ENCODE results near the gene RBM19. TPM values are rescaled to one million over a fixed set of nuclear protein-coding genes. Genes with fewer than 3 reads are reported as not detected.
"Not testable (repeated sequence)": the region's sequence is repeated elsewhere in the genome, so short reads cannot be mapped to it uniquely, and the experiment has no call there.

Gene RBM19, protein sequence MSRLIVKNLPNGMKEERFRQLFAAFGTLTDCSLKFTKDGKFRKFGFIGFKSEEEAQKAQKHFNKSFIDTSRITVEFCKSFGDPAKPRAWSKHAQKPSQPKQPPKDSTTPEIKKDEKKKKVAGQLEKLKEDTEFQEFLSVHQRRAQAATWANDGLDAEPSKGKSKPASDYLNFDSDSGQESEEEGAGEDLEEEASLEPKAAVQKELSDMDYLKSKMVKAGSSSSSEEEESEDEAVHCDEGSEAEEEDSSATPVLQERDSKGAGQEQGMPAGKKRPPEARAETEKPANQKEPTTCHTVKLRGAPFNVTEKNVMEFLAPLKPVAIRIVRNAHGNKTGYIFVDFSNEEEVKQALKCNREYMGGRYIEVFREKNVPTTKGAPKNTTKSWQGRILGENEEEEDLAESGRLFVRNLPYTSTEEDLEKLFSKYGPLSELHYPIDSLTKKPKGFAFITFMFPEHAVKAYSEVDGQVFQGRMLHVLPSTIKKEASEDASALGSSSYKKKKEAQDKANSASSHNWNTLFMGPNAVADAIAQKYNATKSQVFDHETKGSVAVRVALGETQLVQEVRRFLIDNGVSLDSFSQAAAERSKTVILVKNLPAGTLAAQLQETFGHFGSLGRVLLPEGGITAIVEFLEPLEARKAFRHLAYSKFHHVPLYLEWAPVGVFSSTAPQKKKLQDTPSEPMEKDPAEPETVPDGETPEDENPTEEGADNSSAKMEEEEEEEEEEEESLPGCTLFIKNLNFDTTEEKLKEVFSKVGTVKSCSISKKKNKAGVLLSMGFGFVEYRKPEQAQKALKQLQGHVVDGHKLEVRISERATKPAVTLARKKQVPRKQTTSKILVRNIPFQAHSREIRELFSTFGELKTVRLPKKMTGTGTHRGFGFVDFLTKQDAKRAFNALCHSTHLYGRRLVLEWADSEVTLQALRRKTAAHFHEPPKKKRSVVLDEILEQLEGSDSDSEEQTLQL
- 7.9 and 13.1 TPM in 2 replicates for total RNA-seq (2014; rRNA removed; shearing (Covaris generic))

DNA sequence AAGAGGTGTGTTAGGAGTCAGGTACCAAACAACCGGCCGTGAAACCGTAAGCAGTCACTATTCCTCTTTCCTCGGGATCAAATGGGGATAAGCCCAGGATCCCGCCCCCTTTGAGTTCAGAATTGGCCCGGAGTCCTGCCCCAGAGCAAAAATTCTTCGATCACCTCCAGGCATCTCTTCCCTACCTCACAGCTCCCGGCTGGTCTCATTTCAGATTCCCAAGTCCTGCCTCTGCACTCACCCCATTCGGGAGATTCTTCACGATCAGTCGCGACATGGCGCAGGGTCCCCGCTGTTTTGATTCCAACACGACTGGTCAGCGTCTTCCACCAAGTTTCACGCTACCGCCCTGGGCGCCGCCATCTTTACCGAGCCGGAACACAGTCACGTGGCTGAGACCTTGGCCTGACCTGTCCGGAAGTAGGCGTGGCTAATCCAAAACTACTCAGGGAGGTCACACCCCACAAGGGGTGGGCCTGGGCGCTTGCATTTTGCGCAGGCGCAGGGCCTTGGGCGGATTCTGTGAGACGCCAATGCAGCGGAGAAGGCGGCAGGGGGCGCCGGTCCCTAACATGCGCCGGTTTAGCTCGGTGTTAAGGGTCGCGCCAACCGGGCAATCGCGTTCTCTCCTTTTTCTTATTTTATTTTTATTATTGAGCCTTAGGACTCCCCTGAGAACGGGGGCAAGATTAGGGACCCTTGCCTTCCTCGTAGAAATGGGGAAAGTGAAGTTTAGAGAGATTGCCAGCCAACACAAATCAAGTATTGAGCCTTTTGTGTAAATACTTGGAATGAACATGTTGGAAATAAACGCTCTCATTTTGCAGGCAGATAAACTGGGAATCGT, at the start of gene RBM19:
Gene RBM19 (minus strand): TSS at position 375 of the 847 bp plus-strand sequence. CDS start 98 bp downstream, at position 277.
- peak; percentile 96 for DNase-seq (ENCODE audit: low read depth)

DNA sequence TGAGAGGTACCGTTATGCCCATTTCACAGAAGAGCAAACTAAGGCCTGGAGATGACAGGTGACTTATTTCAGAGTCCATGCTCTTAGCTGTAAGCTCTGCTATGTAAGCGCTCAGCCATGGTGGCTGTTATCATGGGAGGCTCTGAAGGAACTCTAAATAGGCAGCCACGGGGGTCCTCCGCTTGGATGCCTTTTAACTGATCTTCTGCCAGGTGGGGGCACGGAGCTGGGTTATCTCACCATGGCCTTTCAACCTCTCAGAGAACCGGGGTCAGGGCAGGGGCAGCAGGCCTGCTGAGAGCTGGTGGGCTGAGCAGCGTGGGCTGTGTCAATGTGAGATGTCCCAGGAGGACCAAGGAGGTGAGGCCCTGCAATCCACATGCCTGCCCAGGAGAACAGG, 49.7 kb upstream of the RBM19 start:
- no peak for DNase-seq (ENCODE audit: low read depth)

DNA sequence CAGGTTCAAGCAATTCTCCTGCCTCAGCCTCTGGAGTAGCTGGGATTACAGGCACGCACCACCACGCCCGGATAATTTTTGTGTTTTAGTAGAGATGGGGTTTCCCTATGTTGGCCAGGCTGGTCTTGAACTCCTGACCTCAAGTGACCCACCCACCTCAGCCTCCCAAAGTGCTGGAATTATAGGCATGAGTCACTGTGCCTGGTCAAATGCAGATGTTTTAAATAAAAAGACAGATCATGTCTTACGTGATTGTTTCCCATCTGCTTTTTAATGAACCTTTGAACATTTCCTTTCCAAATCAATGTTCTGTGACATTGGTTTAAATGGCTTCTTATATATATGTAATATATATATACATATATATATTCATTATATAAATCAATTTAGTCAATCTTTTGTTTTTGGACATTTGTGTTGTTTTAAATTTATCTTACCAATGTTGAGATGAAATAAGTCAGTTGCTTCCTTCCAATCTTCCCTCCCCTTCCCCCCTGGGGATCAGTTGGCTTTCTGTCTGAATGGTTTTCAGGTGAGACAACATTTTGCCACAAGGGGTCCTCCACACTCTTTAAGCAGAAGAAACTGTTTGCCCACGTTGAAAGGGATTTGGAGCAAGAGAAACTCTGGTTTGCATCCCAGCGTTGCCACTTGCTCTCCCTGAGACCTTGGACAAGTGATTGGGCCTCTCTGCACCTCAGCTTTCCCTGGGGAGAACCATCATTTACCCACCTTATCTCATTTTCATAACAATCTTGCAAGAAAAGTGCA, 47.6 kb upstream of the RBM19 start:
- DNase-seq (ENCODE audit: low read depth) = peak; percentile 23

DNA sequence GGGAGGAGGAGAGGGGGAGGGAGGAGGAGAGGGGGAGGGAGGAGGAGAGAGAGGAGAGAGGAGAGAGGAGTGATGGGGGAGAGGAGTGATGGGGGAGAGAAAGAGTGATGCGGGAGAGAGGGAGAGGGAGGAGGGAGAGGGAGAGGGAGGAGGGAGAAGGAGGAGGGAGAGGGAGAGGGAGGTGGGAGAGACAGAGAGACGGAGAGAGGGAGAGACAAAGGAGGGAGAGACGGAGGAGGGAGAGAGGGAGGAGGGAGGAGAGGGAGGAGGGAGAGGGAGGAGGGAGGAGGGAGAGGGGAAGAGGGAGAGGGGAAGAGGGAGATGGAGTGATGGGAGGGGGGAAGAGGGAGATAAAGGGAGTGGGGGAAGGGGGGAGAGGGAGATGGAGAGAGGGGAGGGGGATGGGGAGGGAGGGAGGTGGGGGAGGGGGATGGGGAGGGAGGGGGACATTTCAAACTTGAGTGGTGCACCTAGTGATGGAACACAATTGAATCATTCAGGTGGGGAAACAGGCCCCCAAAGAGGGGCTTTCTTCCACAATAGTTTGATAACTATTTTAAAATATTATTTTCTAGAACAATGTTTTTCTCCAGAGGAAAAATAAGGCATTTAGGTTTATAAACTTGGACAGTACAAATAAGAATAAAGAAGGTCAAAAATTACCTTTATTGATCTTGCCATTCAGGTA, 46.8 kb upstream of the RBM19 start:
- DNase-seq (ENCODE audit: low read depth) = no peak

DNA sequence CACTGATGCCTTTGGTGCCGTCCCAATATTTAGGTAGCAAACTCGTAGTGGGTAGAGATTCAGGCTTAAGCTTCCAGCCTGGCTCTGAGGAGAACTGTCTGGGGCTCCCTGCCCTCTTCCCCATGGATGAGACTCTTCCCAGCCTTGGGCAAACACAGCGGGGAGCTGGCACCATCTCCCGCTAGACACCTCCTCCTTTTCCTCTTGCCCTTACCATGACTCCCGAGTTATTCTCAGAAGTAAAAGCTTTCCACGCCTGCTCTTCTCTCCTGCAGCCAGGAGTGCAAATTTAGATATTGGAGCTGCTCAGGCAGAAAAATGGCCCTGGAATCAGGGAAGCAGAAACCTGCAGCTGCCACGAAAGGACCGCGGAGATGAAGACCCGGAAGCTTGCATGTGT, 45.6 kb upstream of the RBM19 start:
- DNase-seq (ENCODE audit: low read depth) = no peak

DNA sequence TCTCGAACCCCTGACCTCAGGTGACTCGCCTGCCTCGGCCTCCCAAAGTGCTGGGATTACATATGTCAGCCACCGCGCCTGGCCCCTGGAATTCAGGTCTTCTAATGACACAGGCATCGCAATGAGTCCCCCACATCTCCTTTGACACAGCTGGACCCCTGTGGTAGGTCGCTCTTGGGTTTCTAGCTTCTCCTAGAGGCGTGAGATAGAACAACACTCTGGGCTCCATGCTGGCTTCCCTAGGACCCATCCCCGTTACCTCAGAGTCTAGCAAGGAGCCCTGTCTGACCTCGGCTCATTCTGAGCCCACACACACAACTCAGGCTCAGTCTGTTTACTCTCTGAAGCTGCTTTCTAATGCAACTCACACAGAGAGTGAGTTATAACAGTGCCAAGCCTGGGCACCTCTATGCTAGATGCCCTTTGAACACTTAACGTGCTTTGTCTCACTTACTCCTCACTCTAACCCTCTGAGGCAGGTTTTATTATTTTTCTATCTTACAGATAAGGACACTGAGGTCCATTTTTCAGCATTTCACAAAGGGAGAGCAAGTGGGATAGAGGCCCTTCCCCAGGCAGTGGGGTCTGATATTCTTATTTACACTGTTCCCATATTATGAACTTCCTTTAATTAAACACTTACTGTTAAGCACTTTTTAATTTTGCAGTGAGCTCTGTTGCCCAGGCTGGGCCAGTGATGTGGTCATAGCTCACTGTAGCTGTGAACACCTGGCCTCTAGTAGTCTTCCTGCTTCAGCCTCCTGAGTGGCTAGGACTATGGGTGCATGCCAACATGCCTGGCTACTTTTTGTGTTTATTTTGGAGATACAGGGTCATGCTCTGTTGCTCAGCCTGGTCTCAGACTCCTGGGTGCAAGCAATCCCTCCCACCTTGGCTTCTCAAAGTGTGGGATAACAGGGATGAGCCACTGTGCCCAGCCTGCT, 40.6 kb upstream of the RBM19 start:
- DNase-seq (ENCODE audit: low read depth) = no peak

DNA sequence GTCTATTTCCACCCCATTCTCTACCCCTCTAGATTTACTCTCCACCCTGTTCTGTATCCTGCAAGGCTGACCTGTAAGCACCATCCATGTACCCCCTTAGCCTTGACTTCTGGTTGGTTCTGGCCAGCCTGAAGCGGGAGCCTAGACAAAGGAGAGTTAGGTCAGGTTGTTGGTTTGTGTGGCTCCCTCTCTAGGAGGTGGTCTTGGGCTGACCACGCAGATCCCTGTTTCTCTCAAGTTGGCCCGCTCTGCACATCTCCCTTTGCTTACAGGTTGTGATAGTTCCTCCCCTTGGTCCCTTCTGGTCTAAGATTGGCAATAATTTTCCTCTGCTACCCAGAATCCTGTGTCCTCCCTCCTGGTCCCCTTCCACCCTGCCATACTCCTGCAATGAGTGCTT, 38.3 kb upstream of the RBM19 start:
- DNase-seq (ENCODE audit: low read depth) = no peak

DNA sequence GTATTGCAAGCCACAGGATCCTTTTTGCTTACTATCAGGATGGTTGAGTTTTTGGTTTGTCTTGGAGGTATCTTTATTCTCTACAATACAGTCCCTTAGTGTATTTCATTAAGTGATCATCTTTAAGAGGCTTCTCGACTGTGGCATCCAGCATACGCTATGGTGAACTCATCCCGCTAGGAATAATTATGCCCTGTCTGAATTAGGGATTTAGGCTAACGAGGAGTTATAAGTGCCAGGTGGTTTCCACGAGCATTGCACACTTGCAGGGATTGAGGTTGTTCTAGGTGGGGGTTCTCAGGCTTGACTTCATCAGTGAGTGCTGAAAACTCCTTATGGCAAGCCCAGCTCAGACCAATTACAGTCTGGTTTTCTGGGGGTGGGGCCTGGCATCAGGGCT, 37.2 kb upstream of the RBM19 start:
- DNase-seq (ENCODE audit: low read depth) = no peak

DNA sequence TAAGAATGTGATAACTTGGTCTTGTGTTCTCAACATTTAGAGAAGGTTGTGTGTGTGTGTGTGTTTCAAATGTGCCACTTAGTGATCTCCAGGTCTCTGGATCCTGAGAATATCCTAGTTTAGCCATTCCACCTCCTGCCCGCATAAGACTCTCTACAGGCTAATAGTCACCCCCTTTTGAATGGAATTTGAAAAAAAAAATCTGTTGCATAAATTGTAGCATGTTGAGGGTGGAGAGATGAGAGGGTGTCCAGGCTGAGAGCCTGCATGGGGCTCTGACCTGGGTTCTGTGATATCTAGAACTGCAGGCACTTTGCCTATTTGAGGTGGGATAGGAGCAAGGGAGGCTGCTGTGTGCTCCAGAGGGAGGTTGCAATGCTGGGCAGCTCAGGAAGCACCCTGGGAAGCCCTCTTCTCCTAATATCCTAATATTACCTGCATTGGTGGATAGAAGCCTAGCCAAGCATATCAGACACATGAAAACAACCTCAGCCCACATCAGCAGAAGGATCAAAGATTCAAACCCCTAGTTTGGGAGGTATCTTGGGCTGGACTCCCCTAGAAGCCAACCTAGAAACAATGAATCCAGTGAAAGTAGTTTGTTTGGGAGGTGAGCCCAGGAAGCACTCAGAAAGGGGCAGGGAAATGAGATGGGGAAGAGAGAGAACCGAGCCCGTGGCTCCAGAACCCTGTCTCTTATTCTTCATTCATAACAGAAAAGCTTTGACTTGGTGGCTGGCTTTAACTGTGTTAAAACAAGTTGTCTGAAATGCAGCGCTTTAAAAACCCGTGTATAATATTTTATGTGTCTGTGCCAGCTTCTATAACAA, 35.6 kb upstream of the RBM19 start:
- DNase-seq (ENCODE audit: low read depth) = no peak

DNA sequence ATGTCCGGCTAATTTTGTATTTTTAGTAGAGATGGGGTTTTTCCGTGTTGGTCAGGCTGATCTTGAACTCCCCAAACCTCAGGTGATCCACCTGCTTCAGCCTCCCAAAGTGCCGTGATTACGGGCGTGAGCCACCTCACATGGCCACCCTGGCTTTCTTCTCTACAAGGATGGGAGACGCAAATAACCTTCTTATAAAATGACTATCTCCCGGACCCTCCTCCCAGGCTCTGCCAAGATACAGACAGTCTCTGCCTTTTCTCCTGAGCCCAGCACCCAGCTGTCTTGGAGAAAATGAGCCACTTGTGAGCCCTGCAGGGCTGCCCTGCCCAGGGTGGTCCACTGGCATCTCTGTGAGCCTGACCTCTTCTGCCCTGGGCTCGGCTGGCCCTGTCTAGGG, 34.7 kb upstream of the RBM19 start:
- DNase-seq (ENCODE audit: low read depth) = no peak

DNA sequence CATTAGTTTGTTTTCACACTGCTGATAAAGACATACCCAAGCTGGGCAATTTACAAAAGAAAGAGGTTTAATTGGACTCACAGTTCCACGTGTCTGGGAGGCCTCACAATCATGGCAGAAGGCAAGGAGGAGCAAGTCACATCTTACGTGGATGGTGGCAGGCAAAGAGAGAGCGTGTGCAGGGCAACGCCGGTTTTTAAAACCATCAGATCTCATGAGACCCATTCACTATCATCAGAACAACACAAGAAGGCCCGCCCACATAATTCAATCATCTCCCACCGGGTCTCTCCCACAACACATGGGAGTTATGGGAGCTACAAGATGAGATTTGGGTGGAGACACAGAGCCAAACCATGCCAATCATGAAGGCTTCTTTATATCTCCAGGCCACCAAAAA, 34.1 kb upstream of the RBM19 start:
- DNase-seq (ENCODE audit: low read depth) = not testable (repeated sequence)

DNA sequence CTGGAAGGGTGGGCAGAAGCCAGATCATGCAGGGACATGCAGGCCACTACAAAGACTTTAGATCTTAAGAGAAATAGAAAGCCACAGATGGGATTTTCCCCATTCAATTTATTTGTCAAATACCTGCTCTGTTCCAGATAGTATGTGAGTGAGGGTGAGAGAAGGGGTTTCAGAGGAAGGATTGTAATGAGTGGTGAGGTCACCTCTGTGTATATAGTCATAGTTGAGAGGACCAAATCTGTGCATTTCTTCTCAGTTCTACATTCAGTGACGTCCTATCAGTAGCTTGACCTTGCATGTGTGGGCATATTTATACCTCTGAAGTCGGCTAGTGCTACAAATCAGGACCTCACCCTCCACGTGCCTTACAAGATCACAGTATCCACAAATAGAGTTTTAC, 31.2 kb upstream of the RBM19 start:
- DNase-seq (ENCODE audit: low read depth) = no peak

DNA sequence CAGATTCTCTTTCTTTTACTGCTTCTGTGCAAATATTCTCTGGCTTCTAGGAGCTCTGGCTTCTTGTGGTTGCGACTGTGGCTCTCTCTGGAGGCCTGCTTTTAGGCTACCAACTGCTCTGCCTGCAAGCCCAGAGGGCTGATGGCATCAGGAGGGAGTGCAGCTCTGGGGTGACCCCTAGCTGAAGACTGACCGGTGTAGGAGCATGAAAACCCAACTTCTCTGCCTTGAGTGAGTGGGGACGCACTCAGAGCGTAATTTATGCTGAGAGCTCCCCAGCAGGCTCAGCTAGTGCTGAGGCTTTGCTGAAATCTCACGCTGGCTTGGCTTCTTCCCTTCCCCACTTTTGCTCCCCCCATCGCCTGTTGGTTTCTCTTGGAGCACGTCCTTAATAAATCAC, 29.9 kb upstream of the RBM19 start:
- DNase-seq (ENCODE audit: low read depth) = no peak

DNA sequence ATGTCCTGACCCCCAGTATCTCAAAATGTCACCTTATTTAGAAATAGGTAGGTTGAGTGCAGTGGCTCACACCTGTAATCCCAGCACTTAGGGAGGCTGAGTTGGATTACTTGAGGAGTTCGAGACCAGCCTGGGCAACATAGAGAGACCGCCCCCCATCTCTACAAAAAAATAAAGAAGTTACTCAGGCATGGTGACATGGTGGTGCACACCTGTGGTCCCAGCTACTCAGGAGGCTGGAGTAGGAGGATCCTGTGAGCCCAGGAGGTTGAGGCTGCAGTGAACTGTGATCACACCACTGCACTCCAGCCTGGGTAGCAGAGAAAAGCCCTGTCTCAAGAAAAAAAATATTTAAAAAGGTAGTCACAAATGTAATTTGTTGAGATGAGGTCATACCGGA, 27.9 kb upstream of the RBM19 start:
- DNase-seq (ENCODE audit: low read depth) = no peak

DNA sequence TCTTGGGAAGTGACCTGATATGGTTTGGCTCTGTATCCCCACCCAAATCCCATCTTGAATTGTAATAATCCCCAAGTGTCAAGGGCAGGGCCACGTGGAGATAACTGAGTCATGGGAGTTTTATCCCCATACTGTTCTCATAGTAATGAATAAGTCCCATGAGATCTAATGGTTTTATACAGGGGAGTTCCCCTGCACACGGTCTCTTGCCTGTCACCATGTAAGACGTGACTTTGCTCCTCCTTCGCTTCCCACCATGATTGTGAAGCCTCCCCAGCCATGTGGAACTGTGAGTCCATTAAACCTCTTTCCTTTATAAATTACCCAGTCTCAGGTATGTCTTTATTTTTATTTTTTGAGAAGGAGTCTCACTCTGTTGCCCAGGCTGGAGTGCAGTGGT, 26.6 kb upstream of the RBM19 start:
- DNase-seq (ENCODE audit: low read depth) = not testable (repeated sequence)

DNA sequence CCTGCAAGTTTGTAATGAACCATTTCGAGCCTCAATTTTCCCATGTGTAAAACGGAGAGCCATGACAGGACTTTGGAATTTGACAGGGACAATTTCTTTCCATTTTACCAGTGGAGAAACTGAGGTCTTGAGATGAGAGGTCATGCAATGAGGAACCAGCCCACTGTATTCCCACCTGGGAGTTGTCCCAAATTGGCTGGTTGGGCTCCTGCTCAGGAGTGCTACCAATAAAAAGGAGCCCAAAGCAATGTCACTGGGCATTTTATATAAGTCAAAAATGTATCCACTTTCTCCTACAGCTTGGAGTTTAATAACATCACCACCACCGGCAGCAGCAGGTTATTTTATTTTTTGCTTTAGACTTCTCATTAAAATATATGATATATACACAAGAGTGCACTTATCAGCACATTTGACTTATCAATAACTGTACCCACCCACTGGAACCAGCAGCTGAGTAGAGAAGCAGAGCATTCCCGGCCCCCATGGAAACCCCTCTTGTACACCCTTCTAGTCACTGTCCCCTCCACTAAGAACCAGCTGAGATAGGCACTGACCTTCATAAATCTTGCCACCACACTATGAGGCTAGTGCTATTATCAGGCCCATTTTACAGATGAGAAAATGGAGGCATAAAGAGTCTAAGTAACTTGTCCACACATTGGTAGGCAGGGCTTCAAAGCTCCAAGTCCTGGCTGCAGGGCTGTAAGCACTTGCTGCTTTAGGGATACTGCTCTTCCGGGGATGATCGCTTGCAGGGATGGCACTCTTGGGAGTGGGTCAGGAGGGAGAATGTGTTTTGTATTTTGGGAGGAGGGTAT, 25.3 kb upstream of the RBM19 start:
- no peak for DNase-seq (ENCODE audit: low read depth)
